ENCODE measurements around the gene PTGES3.

DNA sequence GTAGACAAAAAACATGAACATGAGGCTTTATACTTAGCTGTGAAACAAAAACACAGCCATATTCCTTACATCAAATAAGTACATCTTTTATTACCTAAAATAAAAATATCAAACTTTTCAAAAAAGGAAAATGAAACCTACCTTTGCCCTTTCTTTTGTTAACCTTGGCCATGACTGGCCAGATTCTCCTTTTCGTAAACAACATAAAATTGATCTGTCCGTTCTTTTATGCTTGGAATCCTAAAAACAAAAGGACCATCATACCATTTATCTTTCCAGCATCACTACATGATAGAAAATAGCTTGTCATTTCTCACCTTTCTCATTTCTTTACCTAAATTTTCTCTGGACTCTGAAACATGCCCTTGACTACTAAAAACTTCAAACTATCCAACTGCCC, 16.5 kb downstream of the PTGES3 start:
- TF ChIP-seq, protein P1, sequence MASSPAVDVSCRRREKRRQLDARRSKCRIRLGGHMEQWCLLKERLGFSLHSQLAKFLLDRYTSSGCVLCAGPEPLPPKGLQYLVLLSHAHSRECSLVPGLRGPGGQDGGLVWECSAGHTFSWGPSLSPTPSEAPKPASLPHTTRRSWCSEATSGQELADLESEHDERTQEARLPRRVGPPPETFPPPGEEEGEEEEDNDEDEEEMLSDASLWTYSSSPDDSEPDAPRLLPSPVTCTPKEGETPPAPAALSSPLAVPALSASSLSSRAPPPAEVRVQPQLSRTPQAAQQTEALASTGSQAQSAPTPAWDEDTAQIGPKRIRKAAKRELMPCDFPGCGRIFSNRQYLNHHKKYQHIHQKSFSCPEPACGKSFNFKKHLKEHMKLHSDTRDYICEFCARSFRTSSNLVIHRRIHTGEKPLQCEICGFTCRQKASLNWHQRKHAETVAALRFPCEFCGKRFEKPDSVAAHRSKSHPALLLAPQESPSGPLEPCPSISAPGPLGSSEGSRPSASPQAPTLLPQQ (tag by site-specific recombination; IDR thresholded peaks at IDR 0.05): no peak
- TF ChIP-seq ZNF138 (tag by site-specific recombination; IDR thresholded peaks at IDR 0.05; ENCODE audit: borderline replicate concordance): no peak
- no peak for TF ChIP-seq OVOL3 (tag by site-specific recombination; IDR thresholded peaks at IDR 0.05)
- TF ChIP-seq, protein P2, sequence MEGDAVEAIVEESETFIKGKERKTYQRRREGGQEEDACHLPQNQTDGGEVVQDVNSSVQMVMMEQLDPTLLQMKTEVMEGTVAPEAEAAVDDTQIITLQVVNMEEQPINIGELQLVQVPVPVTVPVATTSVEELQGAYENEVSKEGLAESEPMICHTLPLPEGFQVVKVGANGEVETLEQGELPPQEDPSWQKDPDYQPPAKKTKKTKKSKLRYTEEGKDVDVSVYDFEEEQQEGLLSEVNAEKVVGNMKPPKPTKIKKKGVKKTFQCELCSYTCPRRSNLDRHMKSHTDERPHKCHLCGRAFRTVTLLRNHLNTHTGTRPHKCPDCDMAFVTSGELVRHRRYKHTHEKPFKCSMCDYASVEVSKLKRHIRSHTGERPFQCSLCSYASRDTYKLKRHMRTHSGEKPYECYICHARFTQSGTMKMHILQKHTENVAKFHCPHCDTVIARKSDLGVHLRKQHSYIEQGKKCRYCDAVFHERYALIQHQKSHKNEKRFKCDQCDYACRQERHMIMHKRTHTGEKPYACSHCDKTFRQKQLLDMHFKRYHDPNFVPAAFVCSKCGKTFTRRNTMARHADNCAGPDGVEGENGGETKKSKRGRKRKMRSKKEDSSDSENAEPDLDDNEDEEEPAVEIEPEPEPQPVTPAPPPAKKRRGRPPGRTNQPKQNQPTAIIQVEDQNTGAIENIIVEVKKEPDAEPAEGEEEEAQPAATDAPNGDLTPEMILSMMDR (tag by site-specific recombination; IDR thresholded peaks at IDR 0.05): no peak
- TF ChIP-seq ZNF530 (tag by site-specific recombination; IDR thresholded peaks at IDR 0.05; ENCODE audit: low read depth): no peak
- no peak for TF ChIP-seq ZBTB1 (tag by site-specific recombination; IDR thresholded peaks at IDR 0.05)
- no peak for TF ChIP-seq BCL11A (tag by site-specific recombination; IDR thresholded peaks at IDR 0.05; ENCODE audit: low read depth)
- TF ChIP-seq HOXA7 (CRISPR knock-in tag; IDR thresholded peaks at IDR 0.05; ENCODE audit: borderline replicate concordance): no peak
- no peak for TF ChIP-seq ZNF140 (tag by site-specific recombination; IDR thresholded peaks at IDR 0.05)
- TF ChIP-seq, protein P3, sequence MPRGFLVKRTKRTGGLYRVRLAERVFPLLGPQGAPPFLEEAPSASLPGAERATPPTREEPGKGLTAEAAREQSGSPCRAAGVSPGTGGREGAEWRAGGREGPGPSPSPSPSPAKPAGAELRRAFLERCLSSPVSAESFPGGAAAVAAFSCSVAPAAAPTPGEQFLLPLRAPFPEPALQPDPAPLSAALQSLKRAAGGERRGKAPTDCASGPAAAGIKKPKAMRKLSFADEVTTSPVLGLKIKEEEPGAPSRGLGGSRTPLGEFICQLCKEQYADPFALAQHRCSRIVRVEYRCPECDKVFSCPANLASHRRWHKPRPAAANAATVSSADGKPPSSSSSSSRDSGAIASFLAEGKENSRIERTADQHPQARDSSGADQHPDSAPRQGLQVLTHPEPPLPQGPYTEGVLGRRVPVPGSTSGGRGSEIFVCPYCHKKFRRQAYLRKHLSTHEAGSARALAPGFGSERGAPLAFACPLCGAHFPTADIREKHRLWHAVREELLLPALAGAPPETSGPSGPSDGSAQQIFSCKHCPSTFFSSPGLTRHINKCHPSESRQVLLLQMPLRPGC (tag by site-specific recombination; IDR thresholded peaks at IDR 0.05): no peak
